GM12801 (cell line): ENCODE measurements around the gene MRPS9.

ENCODE experiments used
- CTCF ChIP-seq: IDR thresholded peaks from one replicate; pipeline ENCODE4 v1.5.1; 2011; ENCODE audit warnings: control low read depth; ENCODE audit not compliant: insufficient read length; ENCODE audit errors: extremely low read depth

MRPS9 gene

GRCh38 chr2:105134081-105134480 lies 96.2 kb downstream of the MRPS9 start:
- no peak for TF ChIP-seq CTCF

DNA sequence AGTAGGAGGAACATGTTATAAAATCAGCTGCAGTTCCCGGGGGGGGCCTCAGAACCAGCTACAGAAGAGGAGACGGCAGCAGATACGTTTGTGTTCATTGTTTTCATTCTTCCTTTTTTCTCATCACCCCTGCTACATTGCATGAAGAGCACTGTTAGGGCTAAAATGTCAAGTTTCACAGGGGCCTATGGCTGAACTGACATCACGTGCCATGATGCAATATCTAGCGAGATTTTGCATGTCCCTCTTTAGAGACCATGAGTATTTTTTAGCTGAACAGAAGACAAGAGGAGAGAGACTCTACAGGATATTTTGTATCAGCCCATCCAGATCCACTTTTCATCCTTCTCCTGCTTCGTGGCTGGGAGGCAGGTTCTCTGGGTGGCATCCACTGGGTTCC lies 97.6 kb downstream of the MRPS9 start:
- TF ChIP-seq CTCF: no peak

GRCh38 chr2:105136394-105136793 lies 98.5 kb downstream of the MRPS9 start:
- TF ChIP-seq CTCF: no peak

- TF ChIP-seq CTCF: no peak
Measured at GRCh38 chr2:105138643-105139042, 100.8 kb downstream of the MRPS9 start.

GRCh38 chr2:105139556-105140239 lies 101.8 kb downstream of the MRPS9 start:
- TF ChIP-seq CTCF: no peak

DNA sequence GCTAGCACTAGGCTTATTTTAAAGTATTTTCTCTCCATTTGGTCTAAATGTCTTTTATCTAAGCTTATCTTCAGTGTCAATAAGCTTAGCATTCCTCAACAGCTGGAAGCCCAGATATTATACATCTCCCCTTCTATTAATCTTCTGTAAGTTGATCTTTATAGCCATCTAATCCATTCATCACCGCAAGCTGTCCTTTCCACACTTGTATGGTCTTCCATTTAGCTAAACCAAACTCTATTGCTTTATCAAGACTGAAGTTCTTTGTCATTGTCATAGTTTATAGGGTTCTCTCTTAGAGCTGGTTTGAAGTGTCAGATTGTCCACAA lies 102.3 kb downstream of the MRPS9 start:
- no peak for TF ChIP-seq CTCF

GRCh38 chr2:105141099-105141614 lies 103.3 kb downstream of the MRPS9 start:
- no peak for TF ChIP-seq CTCF

GRCh38 chr2:105142239-105142638 lies 104.4 kb downstream of the MRPS9 start:
- no peak for TF ChIP-seq CTCF
